Coronary artery (tissue), 2 donors: ENCODE data around the gene CELA1.
"Not testable (repeated sequence)": the region's sequence is repeated elsewhere in the genome, so short reads cannot be mapped to it uniquely, and the experiment has no call there.

Experiments used
- DNase-seq: peaks from one replicate; pipeline ENCODE4 v3.0.0-alpha.2; 2017; ENCODE audit warnings: low spot score
- H3K27ac ChIP-seq, 2 donors: fragments of 200-600 bp; sonication (generic); one replicate each; pipeline ENCODE4 v1.5.1; 2016 to 2019
- H3K4me3 ChIP-seq: fragments of 200-600 bp; sonication (generic); 2 replicates; pipeline ENCODE4 v1.5.1; 2016; ENCODE audit warnings: mild to moderate bottlenecking, moderate library complexity
- CTCF ChIP-seq: fragments of 200-600 bp; sonication (generic); IDR thresholded peaks from one replicate; pipeline ENCODE4 v1.5.1; 2019; ENCODE audit warnings: antibody characterized with exemption

The CELA1 gene

GRCh38 chr12:51323317-51323960 is 23.0 kb downstream of the CELA1 start:
- TF ChIP-seq CTCF, result no peak
- peak overlapping the region in 1 of 2 donors; percentile 70 for H3K27ac ChIP-seq
- DNase-seq, result no peak
- H3K4me3 ChIP-seq, result peak overlapping the region; percentile 59

GRCh38 chr12:51322452-51322851 is 24.0 kb downstream of the CELA1 start:
- no peak for TF ChIP-seq CTCF
- no peak overlapping the region for H3K4me3 ChIP-seq

GRCh38 chr12:51321882-51322281 is 24.6 kb downstream of the CELA1 start:
- H3K4me3 ChIP-seq, result no peak overlapping the region
- H3K27ac ChIP-seq, result no peak overlapping the region
- TF ChIP-seq CTCF, result no peak

More at GRCh38 chr12:51322452-51322851, 24.0 kb downstream of the CELA1 start:
- H3K27ac ChIP-seq, result no peak overlapping the region
- no peak for DNase-seq

GRCh38 chr12:51320695-51321320 is 25.7 kb downstream of the CELA1 start:
- no peak for DNase-seq
- no peak overlapping the region for H3K27ac ChIP-seq
- no peak overlapping the region for H3K4me3 ChIP-seq
- TF ChIP-seq CTCF, result no peak

More at GRCh38 chr12:51321882-51322281, 24.6 kb downstream of the CELA1 start:
- DNase-seq, result no peak

- H3K4me3 ChIP-seq, result no peak overlapping the region
- no peak for TF ChIP-seq CTCF
- H3K27ac ChIP-seq, result no peak overlapping the region
- no peak for DNase-seq
Observed at GRCh38 chr12:51320311-51320694, 26.2 kb downstream of the CELA1 start.

GRCh38 chr12:51318846-51319599 is 27.5 kb downstream of the CELA1 start:
- no peak for TF ChIP-seq CTCF
- H3K27ac ChIP-seq, result no peak overlapping the region
- no peak overlapping the region for H3K4me3 ChIP-seq
- DNase-seq, result no peak

- not testable (repeated sequence) for DNase-seq, H3K4me3 ChIP-seq, H3K27ac ChIP-seq
Observed at GRCh38 chr12:51318057-51318806, 28.2 kb downstream of the CELA1 start.
